GM12864 (cell line): ENCODE data around the gene BHLHE40.

Experiments
- DNase-seq: peaks from one replicate; pipeline ENCODE4 v3.0.0-alpha.2; 2011; ENCODE audit warnings: low read depth
- H3K4me3 ChIP-seq: 2 replicates; pipeline ENCODE4 v1.5.1; 2011; ENCODE audit warnings: mild to moderate bottlenecking, low read depth, low read length, control low read depth
- TF ChIP-seq, protein P1 (sequence below): IDR thresholded peaks from 2 replicates; pipeline ENCODE4 v1.5.1; 2011; ENCODE audit warnings: low read depth, mild to moderate bottlenecking, moderate library complexity, low read length, control low read depth, inconsistent platforms; ENCODE audit errors: missing control alignments

BHLHE40 gene

DNA sequence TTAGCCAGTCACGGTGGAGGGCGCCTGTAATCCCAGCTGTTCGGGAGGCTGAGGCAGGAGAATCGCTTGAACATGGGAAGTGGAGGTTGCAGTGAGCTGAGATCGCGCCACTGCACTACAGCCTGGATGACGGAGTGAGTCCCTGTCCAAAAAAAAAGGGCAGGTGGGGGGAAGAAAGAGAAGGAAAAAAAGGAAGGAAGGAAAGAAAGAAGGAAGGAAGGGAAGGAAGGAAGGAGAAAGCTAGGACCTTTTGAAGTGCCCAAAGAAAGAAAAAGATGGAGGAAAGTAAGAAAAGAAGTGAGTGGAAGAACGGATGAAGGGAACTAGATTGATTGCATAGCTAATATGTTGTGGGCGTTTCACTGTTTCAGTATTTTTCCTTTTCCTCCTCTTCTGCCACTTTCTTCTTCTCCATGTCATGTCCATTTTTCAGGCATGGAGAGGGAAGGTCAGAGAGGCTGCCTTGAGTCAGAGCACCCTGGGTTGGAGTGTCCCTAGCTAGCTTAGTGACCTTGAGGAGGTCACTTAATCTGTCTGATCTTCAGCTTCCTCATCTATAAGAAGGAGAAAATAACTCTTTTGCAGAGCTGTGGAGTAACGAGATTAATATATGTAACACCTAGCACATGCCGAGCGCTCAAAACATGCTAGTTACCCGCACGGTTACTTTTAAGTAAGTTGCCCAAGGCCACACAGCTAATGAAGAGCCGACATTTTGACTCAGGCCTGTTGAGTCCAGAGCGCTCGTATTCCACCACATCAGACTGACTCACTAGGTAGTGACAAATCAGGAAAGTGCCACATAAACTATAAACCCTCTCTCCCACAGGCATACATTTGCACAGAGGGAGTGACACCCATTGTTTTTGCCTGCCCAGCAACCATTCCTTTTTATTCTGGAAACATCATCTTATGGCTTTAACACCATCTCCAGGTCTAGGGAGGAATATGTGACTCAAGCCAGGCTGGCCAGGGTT is 42.2 kb downstream of the BHLHE40 start:
- no peak for DNase-seq
- no peak overlapping the region for H3K4me3 ChIP-seq
- TF ChIP-seq, protein P1, sequence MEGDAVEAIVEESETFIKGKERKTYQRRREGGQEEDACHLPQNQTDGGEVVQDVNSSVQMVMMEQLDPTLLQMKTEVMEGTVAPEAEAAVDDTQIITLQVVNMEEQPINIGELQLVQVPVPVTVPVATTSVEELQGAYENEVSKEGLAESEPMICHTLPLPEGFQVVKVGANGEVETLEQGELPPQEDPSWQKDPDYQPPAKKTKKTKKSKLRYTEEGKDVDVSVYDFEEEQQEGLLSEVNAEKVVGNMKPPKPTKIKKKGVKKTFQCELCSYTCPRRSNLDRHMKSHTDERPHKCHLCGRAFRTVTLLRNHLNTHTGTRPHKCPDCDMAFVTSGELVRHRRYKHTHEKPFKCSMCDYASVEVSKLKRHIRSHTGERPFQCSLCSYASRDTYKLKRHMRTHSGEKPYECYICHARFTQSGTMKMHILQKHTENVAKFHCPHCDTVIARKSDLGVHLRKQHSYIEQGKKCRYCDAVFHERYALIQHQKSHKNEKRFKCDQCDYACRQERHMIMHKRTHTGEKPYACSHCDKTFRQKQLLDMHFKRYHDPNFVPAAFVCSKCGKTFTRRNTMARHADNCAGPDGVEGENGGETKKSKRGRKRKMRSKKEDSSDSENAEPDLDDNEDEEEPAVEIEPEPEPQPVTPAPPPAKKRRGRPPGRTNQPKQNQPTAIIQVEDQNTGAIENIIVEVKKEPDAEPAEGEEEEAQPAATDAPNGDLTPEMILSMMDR = no peak

DNA sequence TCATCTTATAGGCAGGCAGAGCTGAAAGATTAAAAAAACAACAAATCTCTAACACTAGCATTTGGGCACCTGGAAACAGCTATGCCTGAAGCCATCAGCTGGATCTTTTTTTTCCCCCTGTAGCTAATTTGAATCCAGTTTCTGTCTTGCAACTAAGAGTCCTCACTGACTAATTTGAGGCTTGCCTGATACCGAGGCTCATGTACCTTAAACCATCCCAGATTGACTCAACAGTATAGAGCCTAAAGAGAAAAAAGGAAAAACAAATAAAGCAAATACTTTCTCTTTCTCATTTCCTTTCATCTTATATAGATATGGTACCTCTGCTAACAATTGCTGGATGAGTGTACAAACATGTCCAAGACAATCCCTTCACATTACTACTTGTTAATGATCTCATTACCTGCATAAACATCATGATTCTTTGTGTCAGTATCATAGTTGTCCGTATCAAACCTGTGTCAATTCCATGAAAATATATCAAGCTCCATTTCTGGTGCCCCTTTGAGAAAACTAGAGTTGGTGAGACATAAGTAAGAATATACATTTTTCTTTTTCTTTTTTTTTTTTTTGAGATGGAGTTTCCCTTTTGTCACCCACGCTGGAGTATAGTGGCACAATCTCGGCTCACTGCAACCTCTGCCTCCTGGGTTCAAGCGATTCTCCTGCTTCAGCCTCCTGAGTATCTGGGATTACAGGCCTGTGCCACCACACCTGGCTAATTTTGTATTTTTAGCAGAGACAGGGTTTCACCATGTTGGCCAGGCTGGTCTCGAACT is 43.1 kb downstream of the BHLHE40 start:
- H3K4me3 ChIP-seq = no peak overlapping the region
- TF ChIP-seq, protein P1 = no peak
- DNase-seq = no peak

DNA sequence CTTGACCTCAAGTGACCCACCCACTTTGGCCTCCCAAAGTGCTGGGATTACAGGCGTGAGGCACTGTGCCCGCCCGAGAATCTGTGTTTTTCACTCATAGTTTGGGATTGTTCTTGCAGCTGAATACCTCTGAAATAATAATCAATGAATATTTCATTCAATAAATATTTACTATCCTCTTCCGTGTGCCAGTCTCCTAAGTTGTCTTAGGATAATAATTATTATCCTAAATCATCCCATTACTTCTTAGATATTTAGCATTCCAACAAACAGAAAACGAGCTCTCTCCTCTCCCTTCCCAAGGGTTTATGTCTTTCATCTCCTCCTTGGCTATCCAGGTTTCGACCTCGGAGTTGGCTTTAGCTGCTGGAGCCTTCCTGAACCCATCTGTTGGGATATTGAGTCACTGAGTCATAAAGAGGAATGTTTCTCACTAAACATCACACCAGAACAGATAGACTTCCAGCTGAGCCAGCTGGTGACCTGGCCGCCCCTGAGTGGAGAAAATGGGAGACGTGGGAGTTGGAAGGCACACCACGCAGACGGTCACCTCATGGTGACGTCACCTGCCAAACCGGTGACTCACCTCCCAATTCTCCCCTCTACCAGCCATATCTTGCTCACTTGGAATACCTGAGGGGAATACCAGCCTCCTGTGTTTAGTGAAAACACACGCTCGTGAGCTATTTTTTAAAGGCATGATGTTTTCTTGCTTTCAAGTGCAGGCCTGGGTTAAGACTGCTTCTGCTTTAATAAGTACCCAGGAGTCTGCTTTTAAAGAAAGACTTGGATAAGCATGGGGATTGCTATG is 43.9 kb downstream of the BHLHE40 start:
- TF ChIP-seq, protein P1 = no peak
- no peak for DNase-seq
- H3K4me3 ChIP-seq = no peak overlapping the region

DNA sequence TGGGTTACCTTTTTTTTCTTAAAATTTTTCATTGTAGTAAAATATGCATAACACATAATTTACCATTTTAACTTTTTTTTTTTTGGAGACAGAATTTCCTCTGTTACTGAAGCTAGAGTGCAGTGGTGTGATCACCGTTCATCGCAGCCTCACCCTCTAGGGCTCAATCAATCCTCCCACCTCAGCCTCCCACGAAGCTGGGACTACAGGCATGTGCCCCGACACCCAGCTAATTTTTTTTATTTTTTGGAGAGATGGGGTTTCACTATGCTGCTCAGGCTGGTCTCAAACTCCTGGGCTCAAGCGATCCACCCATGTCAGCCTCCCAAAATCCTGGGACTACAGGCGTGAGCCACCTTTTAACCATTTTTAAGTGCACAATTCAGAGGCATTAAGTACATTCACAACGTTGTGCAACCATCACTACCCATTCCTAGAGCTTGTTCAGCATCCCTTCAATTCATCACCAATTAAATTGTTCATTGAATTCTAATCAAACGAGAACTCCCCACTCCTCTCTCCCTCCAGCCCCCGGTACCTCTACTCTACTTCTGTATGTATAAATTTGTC is 44.6 kb downstream of the BHLHE40 start:
- TF ChIP-seq, protein P1 = no peak
- no peak for DNase-seq
- no peak overlapping the region for H3K4me3 ChIP-seq

DNA sequence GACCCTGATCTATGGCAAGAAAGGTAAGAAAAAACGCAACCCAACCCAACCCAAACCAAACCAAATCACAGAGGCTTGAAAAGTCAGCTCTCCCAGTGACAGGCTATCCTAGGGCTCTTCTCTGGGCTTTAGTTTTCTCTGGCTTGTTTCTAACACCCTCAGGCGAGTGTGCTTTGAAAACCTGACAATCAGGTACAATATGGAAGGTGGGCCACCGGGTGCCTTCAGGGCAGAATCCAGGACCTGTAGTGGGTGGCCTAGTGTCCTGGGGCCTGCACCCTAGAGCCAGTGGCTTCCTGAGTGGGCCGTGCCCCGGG is 46.8 kb downstream of the BHLHE40 start:
- TF ChIP-seq, protein P1 = no peak
- H3K4me3 ChIP-seq = no peak overlapping the region; the same call in 1 of the 2 replicates
- no peak for DNase-seq

DNA sequence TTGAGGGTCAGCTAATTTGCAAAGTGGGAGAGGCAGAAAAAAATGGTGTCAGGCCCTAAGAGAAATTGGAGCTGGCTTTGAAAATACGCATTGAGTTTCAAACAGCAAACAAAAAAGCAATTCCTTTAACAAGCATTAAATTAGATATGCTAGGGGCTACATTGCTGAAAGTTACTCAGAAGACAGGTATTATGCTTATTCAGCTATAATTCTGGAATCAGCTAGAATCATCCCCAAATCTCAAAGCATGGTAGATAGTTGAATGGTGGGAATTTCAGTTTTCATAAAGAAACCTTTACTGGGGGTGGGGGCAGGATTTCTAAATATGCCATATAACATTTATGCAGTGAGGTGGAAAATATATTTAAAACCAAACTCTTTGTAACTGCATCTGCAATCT is 50.5 kb downstream of the BHLHE40 start:
- DNase-seq = no peak
- TF ChIP-seq, protein P1 = no peak
- no peak overlapping the region for H3K4me3 ChIP-seq
